HL-60 (cell line): ENCODE measurements around the gene PCSK2.

Experiments
- DNase-seq, 2 experiments: peaks; one replicate each; pipeline ENCODE4 v3.0.0-alpha.2; 2010 to 2020; ENCODE audit warnings: low read depth in 1 of 2, low spot score in 1 of 2
- H3K27ac ChIP-seq: fragments of 250-450 bp; sonication (Bioruptor Pico); replicated peaks from 2 replicates; pipeline ENCODE4 v1.5.1; 2020; ENCODE audit warnings: mild to moderate bottlenecking, moderate library complexity
- H3K27me3 ChIP-seq: fragments of 250-450 bp; sonication (Bioruptor Pico); 2 replicates; pipeline ENCODE4 v1.5.1; 2021; ENCODE audit warnings: mild to moderate bottlenecking, moderate library complexity; ENCODE audit not compliant: insufficient read depth, poor library complexity, severe bottlenecking
- H3K4me3 ChIP-seq: replicated peaks from 2 replicates; pipeline ENCODE4 v1.5.1; 2011; ENCODE audit warnings: mild to moderate bottlenecking, control low read depth, low read length; ENCODE audit not compliant: insufficient read depth
- CTCF ChIP-seq: IDR thresholded peaks from one replicate; pipeline ENCODE4 v1.5.1; 2011; ENCODE audit warnings: low read length, control low read depth, inconsistent platforms; ENCODE audit not compliant: insufficient read depth
- GABPA ChIP-seq: IDR thresholded peaks from 2 replicates; pipeline ENCODE4 v1.6.1; 2012; ENCODE audit warnings: low read depth
- POLR2AphosphoS5 ChIP-seq: IDR thresholded peaks from 2 replicates; pipeline ENCODE4 v1.6.1; 2012; ENCODE audit warnings: low read depth
- REST ChIP-seq: IDR thresholded peaks from 2 replicates; pipeline ENCODE4 v1.6.1; 2012; ENCODE audit warnings: low read depth; ENCODE audit not compliant: insufficient replicate concordance
- SPI1 ChIP-seq: IDR thresholded peaks from 2 replicates; pipeline ENCODE4 v1.6.1; 2012; ENCODE audit warnings: low read depth, mild to moderate bottlenecking, borderline replicate concordance

Gene PCSK2

GRCh38 chr20:17334932-17335331, 108.1 kb downstream of the PCSK2 start:
- no peak for TF ChIP-seq CTCF
- TF ChIP-seq GABPA = no peak
- Histone ChIP-seq H3K27ac (no peak overlapping the region), H3K4me3 (no peak overlapping the region), H3K27me3 (no peaks in the 10 kb centered on the region)
- DNase-seq = no peak

GRCh38 chr20:17339000-17339399, 112.2 kb downstream of the PCSK2 start:
- H3K27me3 ChIP-seq = no peaks in the 10 kb centered on the region
- no peak for DNase-seq

GRCh38 chr20:17343091-17343490, 116.3 kb downstream of the PCSK2 start:
- peaks cover 2% of the 10 kb centered on the region for H3K27me3 ChIP-seq
- no peak for TF ChIP-seq SPI1
- no peak for TF ChIP-seq GABPA
- no peak for TF ChIP-seq CTCF
- no peak for TF ChIP-seq REST
- TF ChIP-seq POLR2AphosphoS5 = no peak

More at GRCh38 chr20:17339000-17339399, 112.2 kb downstream of the PCSK2 start:
- TF ChIP-seq CTCF (no peak), REST (no peak), SPI1 (no peak), GABPA (no peak), POLR2AphosphoS5 (no peak)
- Histone ChIP-seq H3K4me3 (no peak overlapping the region), H3K27ac (no peak overlapping the region)

GRCh38 chr20:17343656-17344452, 117.0 kb downstream of the PCSK2 start:
- peaks cover 2% of the 10 kb centered on the region for H3K27me3 ChIP-seq
- H3K4me3 ChIP-seq = no peak overlapping the region
- TF ChIP-seq GABPA = no peak
- TF ChIP-seq POLR2AphosphoS5 = no peak
- no peak for TF ChIP-seq SPI1
- no peak for TF ChIP-seq REST
- TF ChIP-seq CTCF = no peak
- no peak for DNase-seq
- no peak overlapping the region for H3K27ac ChIP-seq

More at GRCh38 chr20:17343091-17343490, 116.3 kb downstream of the PCSK2 start:
- DNase-seq = no peak
- no peak overlapping the region for H3K4me3 ChIP-seq
- H3K27ac ChIP-seq = no peak overlapping the region
